Endothelial cell of umbilical vein (primary cell): ENCODE data around the gene SCTR. TPM values are rescaled to one million over a fixed set of nuclear protein-coding genes. Genes with fewer than 3 reads are reported as not detected.

Experiments
- BruUV-seq: library from RNA; stranded (reverse); fragments of 400-500 nt; replicated peaks from 2 replicates; lab custom pipeline; 2021; lab: Mats Ljungman, UMichigan
- CTCF ChIA-PET: fragments of 300-600, 350-600 bp; sonication (Branson Sonifier 250); formaldehyde crosslinking; loops from one replicate; lab custom pipeline; 2021; ENCODE audit warnings: antibody characterized with exemption, inconsistent platforms; lab: Charles Lee
- POLR2A ChIA-PET: fragments of 300-600, 350-600 bp; sonication (Branson Sonifier 250); formaldehyde crosslinking; loops from one replicate; lab custom pipeline; 2021; ENCODE audit warnings: antibody characterized with exemption, inconsistent platforms; lab: Charles Lee
- DNase-seq: peaks from one replicate; pipeline ENCODE4 v3.0.0-alpha.2; 2011; ENCODE audit warnings: low read depth, low spot score
- FAIRE-seq: peaks from 2 replicates; lab custom pipeline; 2011; peaks lifted over from hg19 to GRCh38; lab: Jason Lieb, UNC
- H2AFZ ChIP-seq: 2 replicates; pipeline ENCODE4 v1.6.0; 2012; ENCODE audit warnings: low read depth, low read length, control low read depth, inconsistent platforms
- H3K27ac ChIP-seq: 2 replicates; pipeline ENCODE4 v1.5.1; 2011; ENCODE audit warnings: low read depth, mild to moderate bottlenecking, control low read depth, low read length, moderate library complexity; ENCODE audit not compliant: insufficient read depth
- H3K27me3 ChIP-seq, 2 experiments: 2 replicates each; pipeline versions ENCODE4 v1.6.0 to v1.6.1; 2011; ENCODE audit warnings: low read length in 2 of 2, mixed read lengths in 1 of 2; ENCODE audit not compliant: control insufficient read depth in 2 of 2, insufficient read depth in 2 of 2
- H3K36me3 ChIP-seq, 2 experiments: 2 replicates in 1 of 2; 3 replicates in 1 of 2; pipeline ENCODE4 v1.5.1; 2011; ENCODE audit warnings: low read length in 2 of 2, mild to moderate bottlenecking in 1 of 2, moderate library complexity in 1 of 2; ENCODE audit not compliant: control insufficient read depth in 2 of 2, insufficient read depth in 2 of 2; ENCODE audit errors: extremely low read depth in 1 of 2
- H3K4me1 ChIP-seq: 3 replicates; pipeline ENCODE4 v1.5.1; 2011; ENCODE audit warnings: mild to moderate bottlenecking, low read length; ENCODE audit not compliant: control insufficient read depth, insufficient read depth; ENCODE audit errors: extremely low read depth
- H3K4me2 ChIP-seq: 2 replicates; pipeline ENCODE4 v1.6.1; 2011; ENCODE audit warnings: low read length, control low read depth, mixed read lengths; ENCODE audit not compliant: insufficient read depth
- H3K4me3 ChIP-seq, 3 experiments: fragments of 200-600 bp in 1 of 3; sonication (generic), shearing (Covaris generic) in 1 of 3; replicated peaks in 1 of 3; 2 replicates each; pipeline ENCODE4 v1.5.1; 2011 to 2016; ENCODE audit warnings: control low read depth in 3 of 3, low read length in 3 of 3, mild to moderate bottlenecking in 2 of 3, inconsistent platforms in 1 of 3, low read depth in 1 of 3, moderate library complexity in 1 of 3; ENCODE audit not compliant: insufficient read depth in 1 of 3
- H3K79me2 ChIP-seq: 2 replicates; pipeline ENCODE4 v1.6.0; 2012; ENCODE audit warnings: low read length, inconsistent platforms; ENCODE audit not compliant: control insufficient read depth, insufficient read depth
- H3K9ac ChIP-seq: replicated peaks from 2 replicates; pipeline ENCODE3; 2011; ENCODE audit warnings: low read length, control low read depth; ENCODE audit not compliant: insufficient read depth; ENCODE audit errors: extremely low read depth
- H3K9me1 ChIP-seq: replicated peaks from 3 replicates; pipeline ENCODE4 v1.6.0; 2011; ENCODE audit warnings: mild to moderate bottlenecking, low read length; ENCODE audit not compliant: control insufficient read depth, insufficient read depth; ENCODE audit errors: extremely low read depth
- H3K9me3 ChIP-seq: replicated peaks from 2 replicates; pipeline ENCODE4 v1.5.1; 2012; ENCODE audit warnings: low read length, inconsistent platforms; ENCODE audit not compliant: control insufficient read depth, insufficient read depth
- H4K20me1 ChIP-seq: replicated peaks from 2 replicates; pipeline ENCODE3; 2011; ENCODE audit warnings: mild to moderate bottlenecking, low read length; ENCODE audit not compliant: control insufficient read depth, insufficient read depth; ENCODE audit errors: extremely low read depth
- EZH2 ChIP-seq: IDR thresholded peaks from 2 replicates; pipeline ENCODE4 v1.6.1; 2012; ENCODE audit warnings: borderline replicate concordance, low read depth, mild to moderate bottlenecking, moderate library complexity, low read length, inconsistent platforms; ENCODE audit not compliant: severe bottlenecking
- FOS ChIP-seq: IDR thresholded peaks from 2 replicates; pipeline ENCODE4 v1.6.1; 2011; ENCODE audit warnings: mild to moderate bottlenecking, low read length, moderate library complexity, borderline replicate concordance; ENCODE audit not compliant: insufficient read depth
- GATA2 ChIP-seq: IDR thresholded peaks from 2 replicates; pipeline ENCODE4 v1.7.0; 2011; ENCODE audit warnings: low read depth, mild to moderate bottlenecking, moderate library complexity, mixed read lengths, low read length; ENCODE audit not compliant: insufficient read length, insufficient read depth
- JUN ChIP-seq: IDR thresholded peaks from 2 replicates; pipeline ENCODE4 v1.6.1; 2011; ENCODE audit warnings: borderline replicate concordance, low read depth; ENCODE audit not compliant: insufficient read length, insufficient read depth
- MYC ChIP-seq: IDR thresholded peaks from one replicate; pipeline ENCODE4 v1.6.1; 2011; ENCODE audit warnings: mild to moderate bottlenecking, low read depth, low read length
- POLR2A ChIP-seq: IDR thresholded peaks from 2 replicates; pipeline ENCODE4 v1.6.1; 2012; ENCODE audit warnings: low read depth, mild to moderate bottlenecking, control low read depth, low read length
- POLR2AphosphoS5 ChIP-seq: IDR thresholded peaks from 2 replicates; pipeline ENCODE4 v1.6.1; 2012; ENCODE audit warnings: low read depth, mild to moderate bottlenecking, control low read depth, low read length, moderate library complexity; ENCODE audit not compliant: insufficient read depth
- dilution Hi-C: fragments of 300-500 bp; cut with MboI; formaldehyde crosslinking; loops from one replicate; pipeline ENCODE4 v1.15.0; 2019; ENCODE audit warnings: low sequenced_read_pairs; ENCODE audit not compliant: extremely low pct_ligation_motif_present
- intact Hi-C: fragments of 100-400 bp; cut with micrococcal nuclease; formaldehyde crosslinking; loops from one replicate; pipeline ENCODE4 v1.10.0; 2022
- polyA plus RNA-seq, 4 experiments: library from polyadenylated mRNA; depleted of rRNA in 3 of 4; stranded (reverse) in 3 of 4; unstranded in 1 of 4; fragments of >200 nt; gene quantifications; 2 replicates each; pipeline versions ENCODE4 v1.2.1 to v1.2.3, GENCODE V29; 2011 to 2012; ENCODE audit warnings: missing spikeins in 1 of 4
- total RNA-seq: library from RNA; stranded (reverse); gene quantifications from 2 replicates; pipeline ENCODE4 v1.2.3, GENCODE V29; 2021
- TF ChIP-seq, protein P1 (sequence below), 2 donors: IDR thresholded peaks; 1 replicate in 1 of 2; 2 replicates in 1 of 2; pipeline ENCODE4 v1.5.1; 2011; ENCODE audit warnings: low read length in 2 of 2, mild to moderate bottlenecking in 2 of 2, moderate library complexity in 2 of 2, control low read depth in 1 of 2, inconsistent platforms in 1 of 2, low read depth in 1 of 2; ENCODE audit not compliant: insufficient read depth in 1 of 2; ENCODE audit errors: extremely low read depth in 1 of 2
- TF ChIP-seq, protein P2 (sequence below): IDR thresholded peaks from 2 replicates; pipeline ENCODE4 v1.6.1; 2011; ENCODE audit not compliant: insufficient read depth, insufficient read length

The SCTR gene
- total and polyA plus RNA-seq, 2 donors (not counting 3 experiments of a cell fraction or from before 2014, with no cell fraction given), result not detected

- Histone ChIP-seq H3K36me3 (no peaks in the 10 kb centered on the region), H2AFZ (no peak overlapping the region), H3K4me3 (no peak overlapping the region), H4K20me1 (no peaks in the 10 kb centered on the region), H3K9me3 (no peaks in the 10 kb centered on the region), H3K4me2 (no peak overlapping the region), H3K9me1 (no peaks in the 10 kb centered on the region), H3K27me3 (peaks cover 0 to 4% of the 10 kb centered on the region in 2 experiments), H3K9ac (no peak overlapping the region), H3K79me2 (no peaks in the 10 kb centered on the region), H3K27ac (no peak overlapping the region), H3K4me1 (no peaks in the 10 kb centered on the region)
- DNase-seq, result no peak
- BruUV-seq, result no TSS peak
- ChIA-PET CTCF (no interaction called here), POLR2A (no interaction called here)
- FAIRE-seq, result no peak
- intact Hi-C loops (no loop called here), dilution Hi-C loops (no loop called here)
- TF ChIP-seq FOS, result no peak
- TF ChIP-seq, protein P1, sequence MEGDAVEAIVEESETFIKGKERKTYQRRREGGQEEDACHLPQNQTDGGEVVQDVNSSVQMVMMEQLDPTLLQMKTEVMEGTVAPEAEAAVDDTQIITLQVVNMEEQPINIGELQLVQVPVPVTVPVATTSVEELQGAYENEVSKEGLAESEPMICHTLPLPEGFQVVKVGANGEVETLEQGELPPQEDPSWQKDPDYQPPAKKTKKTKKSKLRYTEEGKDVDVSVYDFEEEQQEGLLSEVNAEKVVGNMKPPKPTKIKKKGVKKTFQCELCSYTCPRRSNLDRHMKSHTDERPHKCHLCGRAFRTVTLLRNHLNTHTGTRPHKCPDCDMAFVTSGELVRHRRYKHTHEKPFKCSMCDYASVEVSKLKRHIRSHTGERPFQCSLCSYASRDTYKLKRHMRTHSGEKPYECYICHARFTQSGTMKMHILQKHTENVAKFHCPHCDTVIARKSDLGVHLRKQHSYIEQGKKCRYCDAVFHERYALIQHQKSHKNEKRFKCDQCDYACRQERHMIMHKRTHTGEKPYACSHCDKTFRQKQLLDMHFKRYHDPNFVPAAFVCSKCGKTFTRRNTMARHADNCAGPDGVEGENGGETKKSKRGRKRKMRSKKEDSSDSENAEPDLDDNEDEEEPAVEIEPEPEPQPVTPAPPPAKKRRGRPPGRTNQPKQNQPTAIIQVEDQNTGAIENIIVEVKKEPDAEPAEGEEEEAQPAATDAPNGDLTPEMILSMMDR (IDR thresholded peaks at IDR 0.05; ENCODE audit: extremely low read depth in 1 of 2, insufficient read depth in 1 of 2, low read depth in 1 of 2, low read length in 2 of 2), result no peak
- no peak for TF ChIP-seq POLR2AphosphoS5
- TF ChIP-seq, protein P2, sequence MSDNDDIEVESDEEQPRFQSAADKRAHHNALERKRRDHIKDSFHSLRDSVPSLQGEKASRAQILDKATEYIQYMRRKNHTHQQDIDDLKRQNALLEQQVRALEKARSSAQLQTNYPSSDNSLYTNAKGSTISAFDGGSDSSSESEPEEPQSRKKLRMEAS, result no peak
- no peak for TF ChIP-seq POLR2A
- no peak for TF ChIP-seq GATA2
- no peak for TF ChIP-seq JUN
- TF ChIP-seq MYC, result no peak
- no peak for TF ChIP-seq EZH2
Measured at GRCh38 chr2:119512946-119513345, 11.3 kb downstream of the SCTR start.
